CD1c-positive myeloid dendritic cell (primary cell): Measurements from ENCODE around the gene PROZ.

Experiments used
- DNase-seq: peaks from one replicate; pipeline ENCODE4 v3.0.0-alpha.2; 2016; ENCODE audit errors: extremely low spot score

PROZ gene

GRCh38 chr13:113207890-113208420, 49.5 kb downstream of the PROZ start:
- peak; percentile 47 for DNase-seq

DNA sequence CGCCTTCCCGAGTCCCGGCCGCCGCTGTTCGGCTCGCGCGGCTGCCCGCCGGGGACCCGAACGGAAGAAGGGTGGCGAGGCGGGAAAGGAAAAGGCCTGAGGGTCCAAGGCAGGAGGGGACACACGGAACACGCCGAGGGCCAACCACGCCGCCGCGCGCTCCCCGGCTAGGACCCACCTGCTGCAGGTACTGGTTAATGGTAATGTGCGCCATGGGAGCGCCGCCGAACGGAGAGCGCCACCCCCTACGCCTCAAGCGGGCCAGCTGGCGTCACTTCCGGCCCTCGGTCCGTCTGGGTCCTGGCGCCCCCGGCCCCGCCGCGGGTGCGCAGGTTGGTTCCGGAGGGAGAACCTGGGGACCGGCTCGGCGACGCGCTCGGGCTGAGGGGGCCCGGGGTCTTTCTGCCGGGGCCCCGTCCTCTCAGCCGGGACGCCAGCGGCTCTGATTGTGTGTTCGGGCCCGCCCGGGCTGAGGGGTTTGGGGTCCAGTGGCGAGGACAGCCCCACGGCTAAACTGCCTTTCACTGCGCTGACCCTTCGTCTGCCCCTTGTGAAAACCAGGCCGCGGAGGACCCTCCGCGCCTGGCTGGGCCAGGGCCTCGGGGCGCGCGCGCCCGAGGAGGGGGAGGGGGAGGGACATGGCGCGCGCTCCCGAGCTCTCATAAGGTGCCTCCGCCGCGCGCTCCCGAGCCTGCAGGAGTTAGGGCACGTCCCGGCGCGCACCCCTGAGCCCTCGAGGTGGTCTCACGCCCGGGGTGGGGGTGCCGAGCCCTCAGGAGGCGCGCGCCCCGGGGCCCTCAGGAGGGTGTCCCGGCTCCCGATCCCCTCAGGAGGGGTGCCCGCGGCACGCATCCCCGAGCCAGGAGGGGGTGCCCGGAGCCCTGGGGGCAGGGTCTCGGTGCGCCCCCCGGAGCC, 50.2 kb downstream of the PROZ start, which contains the start of gene PCID2:
Gene PCID2 (minus strand): TSS at position 249 of the 915 bp plus-strand sequence. CDS start 35 bp downstream, at position 214.
- DNase-seq, result peak; percentile 95

DNA sequence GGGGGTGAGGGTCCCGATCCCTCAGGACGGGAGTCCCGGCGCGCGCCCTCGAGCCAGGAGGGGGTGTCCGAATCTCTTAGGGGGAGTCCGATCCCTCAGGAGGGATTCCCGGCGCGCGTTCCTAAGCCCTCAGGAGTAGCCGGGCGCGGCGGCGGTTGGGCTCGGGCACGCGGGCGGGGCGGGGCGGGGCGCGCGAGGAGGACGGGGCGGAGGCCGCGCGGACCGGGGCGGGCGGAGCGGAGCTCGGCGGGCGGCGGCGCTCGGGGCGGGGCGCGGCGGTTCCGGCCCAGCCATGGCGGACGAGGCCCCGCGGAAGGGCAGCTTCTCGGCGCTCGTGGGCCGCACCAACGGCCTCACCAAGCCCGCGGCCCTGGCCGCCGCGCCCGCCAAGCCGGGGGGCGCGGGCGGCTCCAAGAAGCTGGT, 50.9 kb downstream of the PROZ start, which contains the start of gene CUL4A:
Gene CUL4A (plus strand): TSS at position 278 of the 423 bp plus-strand sequence. CDS start 15 bp downstream, at position 293.
- peak; percentile 85 for DNase-seq

DNA sequence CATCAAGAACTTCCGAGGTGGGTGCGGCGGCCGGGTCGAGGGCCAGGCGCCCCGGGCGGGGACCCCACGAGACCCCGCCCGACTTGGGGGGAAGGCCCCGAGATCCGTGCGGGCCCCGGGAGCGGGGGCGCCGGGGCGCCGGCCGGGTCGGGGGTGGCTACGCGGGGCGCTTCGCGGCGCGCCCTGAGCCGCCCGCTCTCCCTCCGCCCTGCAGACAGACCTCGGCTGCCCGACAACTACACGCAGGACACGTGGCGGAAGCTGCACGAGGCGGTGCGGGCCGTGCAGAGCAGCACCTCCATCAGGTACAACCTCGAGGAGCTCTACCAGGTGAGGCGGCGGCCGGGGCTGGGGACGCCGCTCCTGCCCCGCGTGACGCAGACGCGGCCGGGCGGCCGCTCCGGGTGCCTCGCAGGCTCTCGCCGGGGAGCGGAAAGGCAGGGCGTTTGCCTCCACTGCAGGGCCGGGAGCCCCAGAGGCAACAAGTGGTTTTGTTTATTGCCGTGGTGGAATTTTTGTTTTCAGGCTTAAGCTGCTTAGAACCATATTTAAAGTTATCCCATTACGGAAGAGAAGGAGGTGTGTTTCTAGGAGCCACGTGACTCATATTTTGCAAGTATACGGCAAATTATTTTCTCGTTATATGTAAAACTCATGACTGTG, 51.4 kb downstream of the PROZ start:
- DNase-seq, result peak; percentile 60

- no peak for DNase-seq
Observed at GRCh38 chr13:113210833-113211232, 52.4 kb downstream of the PROZ start.

DNA sequence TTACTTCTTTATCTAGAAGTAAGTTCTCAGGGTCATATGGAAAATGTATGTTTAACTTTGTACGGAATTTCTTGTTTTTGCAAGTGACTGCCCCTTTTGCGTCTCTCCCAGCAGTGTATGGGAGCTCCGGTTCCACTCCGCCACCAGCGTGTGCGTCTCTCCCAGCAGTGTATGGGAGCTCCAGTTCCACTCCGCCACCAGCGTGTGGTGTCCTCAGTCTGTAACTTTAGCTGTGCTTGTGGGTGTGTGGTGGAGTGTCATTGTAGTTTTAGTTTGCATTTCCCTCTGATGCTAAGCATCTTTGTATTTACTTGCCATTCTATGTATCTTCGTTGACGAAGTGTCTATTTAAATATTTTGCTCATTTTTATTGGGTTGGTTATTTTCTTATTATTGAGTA, 53.3 kb downstream of the PROZ start:
- peak; percentile 11 for DNase-seq

- DNase-seq, result no peak
Observed at GRCh38 chr13:113216254-113217048, 58.0 kb downstream of the PROZ start.

GRCh38 chr13:113218586-113218985, 60.1 kb downstream of the PROZ start:
- no peak for DNase-seq

DNA sequence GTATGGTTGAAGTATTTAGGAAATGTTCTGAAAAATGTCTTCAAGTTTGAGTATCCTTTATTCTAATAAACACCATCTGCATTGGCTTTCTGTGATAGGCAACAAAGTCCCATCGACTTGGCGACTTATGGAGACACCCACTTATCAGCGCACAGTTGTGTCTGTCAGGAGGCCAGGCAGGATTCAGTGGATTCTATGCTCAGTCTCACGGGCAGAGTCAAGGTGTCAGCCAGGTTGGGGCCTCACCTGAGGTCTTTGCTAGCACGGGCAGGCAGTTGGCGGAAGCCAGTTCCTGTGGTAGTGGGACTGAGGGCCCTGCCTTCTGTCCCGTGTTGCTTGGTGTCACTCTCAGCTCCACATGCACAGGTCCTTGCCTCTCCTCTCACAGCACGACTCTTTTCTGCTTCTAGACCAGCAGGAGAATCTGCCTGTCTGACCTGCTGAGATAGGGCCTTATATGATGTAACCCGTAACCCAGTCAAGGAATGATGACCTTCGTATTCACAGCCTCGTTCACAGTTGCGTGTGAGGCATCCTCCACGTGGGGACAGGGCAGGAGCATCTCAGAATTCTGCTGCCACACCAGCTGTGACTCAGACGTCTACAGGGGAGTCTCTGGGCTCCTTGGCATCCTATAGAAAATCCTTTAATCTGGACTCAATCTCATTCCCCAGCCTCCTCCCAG, 61.0 kb downstream of the PROZ start:
- no peak for DNase-seq

DNA sequence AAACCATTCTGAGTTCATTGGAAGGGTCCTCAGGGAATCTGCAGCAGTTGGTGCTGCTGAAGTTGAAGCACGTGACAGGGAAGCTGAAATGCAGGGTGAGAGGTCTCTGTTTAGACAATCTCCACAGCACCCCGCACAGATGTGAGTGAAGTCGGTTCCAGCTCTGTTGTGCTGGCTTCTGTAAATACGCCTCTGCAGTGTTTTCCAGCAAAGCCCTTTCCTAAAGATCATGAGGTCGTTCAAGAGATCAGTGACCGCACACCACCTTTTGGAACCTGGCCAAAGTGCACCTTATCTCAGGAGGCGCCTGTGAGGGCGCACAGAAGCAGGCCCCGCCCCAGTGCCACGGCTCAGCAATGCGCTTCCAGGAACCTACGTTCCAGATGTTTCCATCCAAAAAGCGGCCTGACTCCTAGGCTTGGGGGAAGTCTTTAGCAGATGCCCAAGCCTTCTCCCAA, 61.7 kb downstream of the PROZ start:
- no peak for DNase-seq

DNA sequence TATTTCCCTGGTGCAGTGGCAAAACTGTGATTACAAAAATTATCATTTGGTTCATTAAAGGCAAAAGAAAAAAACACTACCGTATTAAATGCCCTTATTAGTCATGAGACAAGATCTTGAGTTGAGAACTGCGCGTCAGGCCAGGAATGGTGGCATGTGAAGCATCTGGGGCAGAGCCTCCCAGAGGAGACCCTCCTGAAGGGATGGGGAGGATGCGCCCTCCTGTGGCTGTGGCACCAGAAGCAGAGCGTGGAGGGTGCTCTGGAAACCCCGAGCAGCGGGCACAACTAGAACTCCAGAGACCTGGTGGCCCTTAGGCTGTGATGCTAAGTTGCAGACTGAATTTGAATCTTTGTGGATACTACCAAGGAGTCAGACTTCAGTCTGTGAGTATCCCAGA, 62.4 kb downstream of the PROZ start:
- DNase-seq, result no peak
